ENCODE results near the gene UQCRHL. TPM values are rescaled to one million over a fixed set of nuclear protein-coding genes. Genes with fewer than 3 reads are reported as not detected.

The UQCRHL gene
- total RNA-seq, 4 donors from 2014 or later, result 1.5 to 2.6 (median 1.7) TPM

- no peak for TF ChIP-seq CTCF (IDR thresholded peaks at IDR 0.05; ENCODE audit: low read depth)
Measured at GRCh38 chr1:15838721-15839120, 31.3 kb upstream of the UQCRHL start.

GRCh38 chr1:15837931-15838330 is 30.5 kb upstream of the UQCRHL start:
- no peak for TF ChIP-seq CTCF (IDR thresholded peaks at IDR 0.05; ENCODE audit: low read depth)

GRCh38 chr1:15836772-15837669 is 29.6 kb upstream of the UQCRHL start:
- TF ChIP-seq CTCF (IDR thresholded peaks at IDR 0.05; ENCODE audit: low read depth), result no peak

- TF ChIP-seq CTCF (IDR thresholded peaks at IDR 0.05; ENCODE audit: low read depth), result no peak
Measured at GRCh38 chr1:15835741-15836510, 28.5 kb upstream of the UQCRHL start.

GRCh38 chr1:15835205-15835740 is 27.8 kb upstream of the UQCRHL start:
- no peak for TF ChIP-seq CTCF (IDR thresholded peaks at IDR 0.05; ENCODE audit: low read depth)

- TF ChIP-seq CTCF (IDR thresholded peaks at IDR 0.05; ENCODE audit: low read depth), result no peak
Measured at GRCh38 chr1:15834406-15835204, 27.2 kb upstream of the UQCRHL start.
